Measurements from ENCODE around the gene TMEM109.

DNA sequence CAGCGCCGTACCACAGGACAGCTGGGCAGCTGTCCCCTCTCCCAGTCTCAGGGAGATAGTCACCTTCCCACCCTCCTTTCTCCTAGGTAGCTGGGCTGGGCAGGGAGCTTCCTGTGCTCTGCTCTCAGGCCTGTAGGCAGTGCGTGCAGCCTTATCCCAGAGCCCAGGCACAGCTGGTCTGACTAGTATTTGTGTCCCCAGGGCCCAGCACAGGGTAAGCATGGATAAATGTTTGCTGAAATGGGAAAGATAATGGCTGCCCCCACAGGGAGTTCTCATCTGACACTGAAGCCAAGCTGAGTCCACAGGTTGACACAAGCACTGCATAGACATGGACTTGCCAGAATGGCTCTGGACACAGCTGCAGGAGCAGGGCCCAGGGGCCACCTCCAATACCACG is 28.3 kb downstream of the TMEM109 start:
- TF ChIP-seq, protein P1, sequence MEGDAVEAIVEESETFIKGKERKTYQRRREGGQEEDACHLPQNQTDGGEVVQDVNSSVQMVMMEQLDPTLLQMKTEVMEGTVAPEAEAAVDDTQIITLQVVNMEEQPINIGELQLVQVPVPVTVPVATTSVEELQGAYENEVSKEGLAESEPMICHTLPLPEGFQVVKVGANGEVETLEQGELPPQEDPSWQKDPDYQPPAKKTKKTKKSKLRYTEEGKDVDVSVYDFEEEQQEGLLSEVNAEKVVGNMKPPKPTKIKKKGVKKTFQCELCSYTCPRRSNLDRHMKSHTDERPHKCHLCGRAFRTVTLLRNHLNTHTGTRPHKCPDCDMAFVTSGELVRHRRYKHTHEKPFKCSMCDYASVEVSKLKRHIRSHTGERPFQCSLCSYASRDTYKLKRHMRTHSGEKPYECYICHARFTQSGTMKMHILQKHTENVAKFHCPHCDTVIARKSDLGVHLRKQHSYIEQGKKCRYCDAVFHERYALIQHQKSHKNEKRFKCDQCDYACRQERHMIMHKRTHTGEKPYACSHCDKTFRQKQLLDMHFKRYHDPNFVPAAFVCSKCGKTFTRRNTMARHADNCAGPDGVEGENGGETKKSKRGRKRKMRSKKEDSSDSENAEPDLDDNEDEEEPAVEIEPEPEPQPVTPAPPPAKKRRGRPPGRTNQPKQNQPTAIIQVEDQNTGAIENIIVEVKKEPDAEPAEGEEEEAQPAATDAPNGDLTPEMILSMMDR (IDR thresholded peaks at IDR 0.05): no peak
- TF ChIP-seq POLR2AphosphoS5 (IDR thresholded peaks at IDR 0.05): no peak
- TF ChIP-seq POLR2A (IDR thresholded peaks at IDR 0.05): no peak
